Trophoblast cell (in vitro differentiated cells and primary cell): ENCODE measurements around the gene SPR.

ENCODE experiments used
- DNase-seq, 2 donors: peaks; one replicate each; pipeline ENCODE4 v3.0.0-alpha.2; 2016
- H2AFZ ChIP-seq: 2 replicates; pipeline ENCODE4 v1.6.1; 2013; ENCODE audit warnings: low read length, moderate library complexity, mild to moderate bottlenecking; ENCODE audit not compliant: insufficient read depth, poor library complexity
- H2AK5ac ChIP-seq: 2 replicates; pipeline ENCODE4 v1.6.1; 2013; ENCODE audit warnings: mild to moderate bottlenecking, low read length
- H2BK120ac ChIP-seq: 2 replicates; pipeline ENCODE4 v1.6.1; 2013; ENCODE audit warnings: low read length, mild to moderate bottlenecking, moderate library complexity; ENCODE audit not compliant: insufficient read depth, poor library complexity
- H2BK12ac ChIP-seq: 2 replicates; pipeline ENCODE4 v1.6.1; 2013; ENCODE audit warnings: mild to moderate bottlenecking, low read length, moderate library complexity
- H2BK5ac ChIP-seq: 2 replicates; pipeline ENCODE4 v1.6.1; 2013; ENCODE audit warnings: low read length, low read depth, moderate library complexity, mild to moderate bottlenecking; ENCODE audit not compliant: poor library complexity
- H3K14ac ChIP-seq: 2 replicates; pipeline ENCODE4 v1.6.1; 2013; ENCODE audit warnings: mild to moderate bottlenecking, low read length
- H3K18ac ChIP-seq: 2 replicates; pipeline ENCODE4 v1.6.1; 2013; ENCODE audit warnings: mild to moderate bottlenecking, low read length
- H3K23ac ChIP-seq: 2 replicates; pipeline ENCODE4 v1.6.1; 2013; ENCODE audit warnings: low read length
- H3K27ac ChIP-seq: 2 replicates; pipeline ENCODE4 v1.5.1; 2013; ENCODE audit warnings: low read depth, mild to moderate bottlenecking, inconsistent platforms, low read length, moderate library complexity
- H3K27me3 ChIP-seq: 2 replicates; pipeline ENCODE4 v1.6.1; 2013; ENCODE audit warnings: inconsistent platforms, mild to moderate bottlenecking, low read length, moderate library complexity; ENCODE audit not compliant: insufficient read depth
- H3K36me3 ChIP-seq, 2 experiments: 1 replicate in 1 of 2; 2 replicates in 1 of 2; pipeline ENCODE4 v1.6.1; 2013; ENCODE audit warnings: low read length in 2 of 2, mild to moderate bottlenecking in 2 of 2, moderate library complexity in 1 of 2; ENCODE audit not compliant: insufficient read depth in 2 of 2, control insufficient read depth in 1 of 2
- H3K4ac ChIP-seq: 2 replicates; pipeline ENCODE4 v1.6.1; 2013; ENCODE audit warnings: low read depth, mild to moderate bottlenecking, low read length, moderate library complexity
- H3K4me1 ChIP-seq, 2 experiments: 1 replicate in 1 of 2; 2 replicates in 1 of 2; pipeline ENCODE4 v1.6.1; 2013; ENCODE audit warnings: low read length in 2 of 2, mild to moderate bottlenecking in 2 of 2, moderate library complexity in 1 of 2; ENCODE audit not compliant: insufficient read depth in 2 of 2, control insufficient read depth in 1 of 2
- H3K4me2 ChIP-seq: 2 replicates; pipeline ENCODE4 v1.6.1; 2013; ENCODE audit warnings: inconsistent platforms, mild to moderate bottlenecking, low read length, moderate library complexity
- H3K4me3 ChIP-seq: 2 replicates; pipeline ENCODE4 v1.5.1; 2013; ENCODE audit warnings: mild to moderate bottlenecking, low read depth, low read length, inconsistent platforms
- H3K79me1 ChIP-seq: one replicate; pipeline ENCODE4 v1.6.1; 2013; ENCODE audit warnings: low read length
- H3K79me2 ChIP-seq: 2 replicates; pipeline ENCODE4 v1.6.1; 2013; ENCODE audit warnings: low read length, mild to moderate bottlenecking; ENCODE audit not compliant: control insufficient read depth, insufficient read depth, poor library complexity
- H3K9ac ChIP-seq: 2 replicates; pipeline ENCODE4 v1.6.1; 2013; ENCODE audit warnings: mild to moderate bottlenecking, low read length
- H3K9me3 ChIP-seq: 2 replicates; pipeline ENCODE4 v1.6.1; 2013; ENCODE audit warnings: low read depth, mild to moderate bottlenecking, control low read depth, inconsistent platforms, low read length; ENCODE audit not compliant: insufficient read depth
- H4K12ac ChIP-seq: 2 replicates; pipeline ENCODE4 v1.6.1; 2013; ENCODE audit warnings: low read depth, mild to moderate bottlenecking, low read length, moderate library complexity
- H4K8ac ChIP-seq: 2 replicates; pipeline ENCODE4 v1.6.1; 2013; ENCODE audit warnings: low read depth, mild to moderate bottlenecking, low read length, moderate library complexity
- H4K91ac ChIP-seq: one replicate; pipeline ENCODE4 v1.6.1; 2013; ENCODE audit warnings: low read depth, mild to moderate bottlenecking, low read length, moderate library complexity
- WGBS: extraction: QIAGEN DNeasy Blood & Tissue Kit; methylation state at CpG from one replicate; pipeline ENCODE4 v1.1.7; 2013; ENCODE audit warnings: missing lambda C conversion rate; ENCODE audit not compliant: insufficient read length, insufficient coverage; ENCODE audit errors: extremely low coverage; 5-methylcytosine and 5-hydroxymethylcytosine counted together

SPR gene

DNA sequence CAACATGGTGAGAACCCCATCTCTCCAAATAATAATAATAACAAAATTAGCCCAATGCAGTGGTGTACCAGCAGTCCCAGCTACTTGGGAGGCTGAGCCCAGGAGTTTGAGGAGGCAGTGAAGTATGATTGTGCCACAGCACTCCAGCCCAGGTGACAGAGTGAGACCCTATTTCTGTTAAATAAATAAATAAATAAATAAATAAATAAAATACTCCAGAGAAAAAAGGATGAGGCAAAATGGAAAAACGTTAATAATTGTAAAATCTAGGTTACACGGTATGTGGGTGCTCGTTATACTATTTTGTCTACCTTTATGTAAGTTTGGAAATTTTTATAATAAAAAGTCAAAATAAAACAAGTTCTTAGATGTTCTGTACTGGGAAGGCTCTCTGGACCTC, 21.5 kb downstream of the SPR start:
- H3K9me3 ChIP-seq, result no peaks in the 10 kb centered on the region
- H3K27ac ChIP-seq, result no peak overlapping the region
- no peaks in the 10 kb centered on the region for H3K4me1 ChIP-seq
- no peak overlapping the region for H2BK12ac ChIP-seq
- H2BK120ac ChIP-seq, result no peak overlapping the region
- no peak overlapping the region for H3K23ac ChIP-seq
- H2BK5ac ChIP-seq, result no peak overlapping the region
- H2AK5ac ChIP-seq, result no peak overlapping the region
- H3K9ac ChIP-seq, result no peak overlapping the region
- no peak overlapping the region for H3K4me2 ChIP-seq
- peaks cover 12% of the 10 kb centered on the region for H3K27me3 ChIP-seq
- no peak overlapping the region for H3K4ac ChIP-seq
- no peak overlapping the region for H2AFZ ChIP-seq
- H3K18ac ChIP-seq, result no peak overlapping the region
- H3K4me3 ChIP-seq, result no peak overlapping the region
- no peaks in the 10 kb centered on the region for H3K79me2 ChIP-seq
- H4K12ac ChIP-seq, result no peak overlapping the region
- H3K14ac ChIP-seq, result no peak overlapping the region
- no peak overlapping the region for H4K8ac ChIP-seq
- no CpG with 5 or more reads among the region's 3 CpGs for WGBS
- H4K91ac ChIP-seq, result no peak overlapping the region
- no peaks in the 10 kb centered on the region for H3K36me3 ChIP-seq
- no peak for DNase-seq
- H3K79me1 ChIP-seq, result no peaks in the 10 kb centered on the region

DNA sequence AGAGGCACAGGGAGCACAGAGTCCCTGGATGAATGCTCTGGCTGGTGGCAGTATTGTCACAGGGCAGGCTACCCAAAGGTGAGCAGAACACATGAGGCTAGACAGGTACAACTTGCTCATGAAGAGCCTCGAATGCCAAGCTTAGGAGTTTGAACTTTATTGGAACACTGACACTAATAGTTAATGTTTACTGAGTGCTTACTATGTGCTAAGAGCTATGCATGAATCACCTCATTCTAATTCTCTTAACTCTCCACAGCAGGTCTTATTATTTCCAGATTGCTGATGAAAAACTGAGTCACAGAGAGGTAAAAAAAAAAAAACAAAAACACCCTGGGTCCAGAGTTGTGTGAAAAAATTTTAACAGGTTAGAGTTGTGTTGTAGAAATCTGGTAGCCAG, 24.0 kb downstream of the SPR start:
- Histone ChIP-seq H3K4me2 (no peak overlapping the region), H3K18ac (no peak overlapping the region), H3K27ac (no peak overlapping the region), H3K4me3 (no peak overlapping the region), H3K27me3 (peaks cover 37% of the 10 kb centered on the region), H2BK120ac (no peak overlapping the region), H2BK5ac (no peak overlapping the region), H3K14ac (no peak overlapping the region), H4K91ac (no peak overlapping the region), H3K9me3 (no peaks in the 10 kb centered on the region), H3K79me1 (no peaks in the 10 kb centered on the region), H2BK12ac (no peak overlapping the region), H2AK5ac (no peak overlapping the region), H3K4ac (no peak overlapping the region), H4K8ac (no peak overlapping the region), H3K4me1 (peaks cover 2 to 4% of the 10 kb centered on the region in 2 experiments), H3K23ac (no peak overlapping the region), H3K9ac (no peak overlapping the region), H3K36me3 (no peaks in the 10 kb centered on the region), H3K79me2 (no peaks in the 10 kb centered on the region), H4K12ac (no peak overlapping the region), H2AFZ (no peak overlapping the region)
- no peak for DNase-seq
- no CpG with 5 or more reads among the region's 1 CpG for WGBS

DNA sequence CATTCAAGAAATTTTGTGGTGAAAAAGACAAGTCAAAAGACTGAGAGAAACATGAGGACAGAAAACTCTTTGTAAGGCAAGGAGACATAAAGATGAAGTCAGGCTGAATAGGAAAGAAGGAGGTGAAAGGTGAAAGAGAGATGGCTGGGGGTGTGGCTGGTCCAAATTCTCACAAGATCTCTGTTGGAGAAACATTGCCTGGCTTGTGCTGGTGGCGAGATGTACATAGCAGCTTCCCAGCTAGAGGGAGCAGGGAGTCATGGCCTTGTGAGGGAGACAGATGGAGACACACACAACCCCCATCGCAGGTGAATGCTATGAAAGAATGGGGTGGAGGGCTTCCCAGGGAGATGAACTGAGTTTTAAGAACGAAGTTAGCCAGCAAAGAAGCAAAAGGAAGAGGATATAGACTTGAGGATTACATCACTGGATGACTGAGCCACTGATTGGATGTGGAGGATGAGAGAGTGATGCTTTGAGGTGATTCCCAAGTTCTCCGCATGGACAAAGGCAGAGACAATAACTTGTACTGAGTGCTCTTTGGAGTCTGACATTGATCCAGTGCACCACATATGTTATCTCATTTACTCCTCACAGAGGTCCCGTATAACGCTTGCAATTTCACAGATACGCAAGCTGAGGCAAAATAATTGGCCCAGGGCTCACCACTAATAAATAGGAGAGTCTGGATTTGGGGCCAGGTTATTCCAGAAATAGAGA, 26.4 kb downstream of the SPR start:
- no peak overlapping the region for H3K14ac ChIP-seq
- no peak overlapping the region for H2BK5ac ChIP-seq
- peaks cover 4% of the 10 kb centered on the region for H3K9me3 ChIP-seq
- H4K91ac ChIP-seq, result no peak overlapping the region
- H2BK120ac ChIP-seq, result no peak overlapping the region
- no peak overlapping the region for H3K4me2 ChIP-seq
- no peaks in the 10 kb centered on the region for H3K79me2 ChIP-seq
- no peak overlapping the region for H3K27ac ChIP-seq
- H3K36me3 ChIP-seq, result no peaks in the 10 kb centered on the region
- no peak overlapping the region for H3K23ac ChIP-seq
- H3K18ac ChIP-seq, result no peak overlapping the region
- peaks cover 17% of the 10 kb centered on the region in 2 experiments for H3K4me1 ChIP-seq
- WGBS, result no CpG with 5 or more reads among the region's 7 CpGs
- no peak overlapping the region for H3K4me3 ChIP-seq
- H2BK12ac ChIP-seq, result no peak overlapping the region
- no peak overlapping the region for H4K8ac ChIP-seq
- H2AK5ac ChIP-seq, result no peak overlapping the region
- no peak overlapping the region for H3K4ac ChIP-seq
- no peak overlapping the region for H3K9ac ChIP-seq
- no peak overlapping the region for H2AFZ ChIP-seq
- DNase-seq, result no peak
- peaks cover 58% of the 10 kb centered on the region for H3K27me3 ChIP-seq
- H3K79me1 ChIP-seq, result no peaks in the 10 kb centered on the region
- H4K12ac ChIP-seq, result no peak overlapping the region

DNA sequence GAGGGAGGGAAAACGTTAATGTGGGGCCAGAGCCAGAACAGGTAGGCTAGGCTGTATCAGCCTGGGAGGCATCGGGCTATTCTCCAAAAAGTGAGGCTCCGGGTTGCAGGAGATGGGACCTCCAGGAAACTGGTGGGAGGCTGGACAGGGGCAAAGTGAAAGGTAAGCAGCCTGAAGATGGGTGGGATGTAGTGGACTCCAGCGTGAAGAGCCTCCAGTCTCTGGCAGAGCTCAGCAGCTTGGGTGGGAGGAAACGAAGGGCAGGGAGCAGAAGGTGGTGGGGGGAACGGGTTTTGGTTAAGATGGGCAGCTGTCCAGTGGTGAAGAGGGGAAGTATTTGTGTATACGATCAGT, 27.0 kb downstream of the SPR start:
- no peak overlapping the region for H3K4ac ChIP-seq
- H3K23ac ChIP-seq, result no peak overlapping the region
- H3K4me1 ChIP-seq, result peaks cover 17% of the 10 kb centered on the region in 2 experiments
- DNase-seq, result no peak
- H4K8ac ChIP-seq, result no peak overlapping the region
- peaks cover 63% of the 10 kb centered on the region for H3K27me3 ChIP-seq
- no peak overlapping the region for H4K12ac ChIP-seq
- no peak overlapping the region for H3K27ac ChIP-seq
- no peak overlapping the region for H2BK12ac ChIP-seq
- no peak overlapping the region for H3K18ac ChIP-seq
- WGBS, result no CpG with 5 or more reads among the region's 7 CpGs
- H3K9me3 ChIP-seq, result peaks cover 6% of the 10 kb centered on the region
- H2BK5ac ChIP-seq, result no peak overlapping the region
- no peak overlapping the region for H2AK5ac ChIP-seq
- no peak overlapping the region for H2BK120ac ChIP-seq
- no peaks in the 10 kb centered on the region for H3K79me2 ChIP-seq
- H3K4me3 ChIP-seq, result no peak overlapping the region
- no peak overlapping the region for H3K4me2 ChIP-seq
- H3K36me3 ChIP-seq, result no peaks in the 10 kb centered on the region
- no peaks in the 10 kb centered on the region for H3K79me1 ChIP-seq
- no peak overlapping the region for H2AFZ ChIP-seq
- H3K9ac ChIP-seq, result no peak overlapping the region
- no peak overlapping the region for H3K14ac ChIP-seq
- no peak overlapping the region for H4K91ac ChIP-seq
